IPS-NIHi7 (cell line): Measurements from ENCODE around the gene PARD3.
"Not testable (repeated sequence)": the region's sequence is repeated elsewhere in the genome, so short reads cannot be mapped to it uniquely, and the experiment has no call there.

Experiments used
- DNase-seq: peaks from one replicate; pipeline ENCODE4 v3.0.0; 2012; ENCODE audit warnings: mixed read lengths; ENCODE audit errors: extremely low spot score

Gene PARD3

DNA sequence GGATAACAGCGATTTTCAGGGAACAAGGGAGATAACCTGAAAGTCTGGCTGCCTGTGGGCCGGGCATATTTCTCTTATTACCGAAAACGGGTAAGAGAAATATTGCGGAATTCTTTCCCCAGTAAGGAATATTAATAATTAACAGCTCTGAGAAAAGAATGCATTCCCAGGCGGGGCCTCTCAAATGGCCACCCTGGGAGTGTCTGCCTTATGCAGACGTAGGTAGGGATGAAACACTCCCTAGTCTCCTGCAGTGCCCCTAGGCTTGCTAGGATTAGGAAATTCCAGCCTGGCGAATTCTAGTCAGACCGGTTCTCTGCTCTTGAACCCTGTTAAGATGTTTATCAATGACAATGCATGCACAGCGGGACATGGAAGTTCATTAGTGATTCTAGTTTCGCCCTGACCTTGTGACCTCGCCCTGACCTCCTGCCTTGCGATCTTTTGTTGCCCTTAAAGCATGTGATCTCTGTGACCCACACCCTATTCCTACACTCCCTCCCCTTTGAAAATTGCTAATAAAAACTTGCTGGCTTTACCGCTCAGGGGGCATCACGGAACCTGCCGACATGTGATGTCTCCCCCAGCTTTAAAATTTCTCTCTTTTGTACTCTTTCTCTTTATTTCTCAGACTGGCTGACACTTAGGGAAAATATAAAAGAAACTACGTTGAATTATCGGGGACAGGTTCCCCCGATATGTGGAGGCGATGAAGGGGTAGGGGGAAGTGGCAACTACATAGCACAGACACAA is 387.8 kb downstream of the PARD3 start:
- not testable (repeated sequence) for DNase-seq

DNA sequence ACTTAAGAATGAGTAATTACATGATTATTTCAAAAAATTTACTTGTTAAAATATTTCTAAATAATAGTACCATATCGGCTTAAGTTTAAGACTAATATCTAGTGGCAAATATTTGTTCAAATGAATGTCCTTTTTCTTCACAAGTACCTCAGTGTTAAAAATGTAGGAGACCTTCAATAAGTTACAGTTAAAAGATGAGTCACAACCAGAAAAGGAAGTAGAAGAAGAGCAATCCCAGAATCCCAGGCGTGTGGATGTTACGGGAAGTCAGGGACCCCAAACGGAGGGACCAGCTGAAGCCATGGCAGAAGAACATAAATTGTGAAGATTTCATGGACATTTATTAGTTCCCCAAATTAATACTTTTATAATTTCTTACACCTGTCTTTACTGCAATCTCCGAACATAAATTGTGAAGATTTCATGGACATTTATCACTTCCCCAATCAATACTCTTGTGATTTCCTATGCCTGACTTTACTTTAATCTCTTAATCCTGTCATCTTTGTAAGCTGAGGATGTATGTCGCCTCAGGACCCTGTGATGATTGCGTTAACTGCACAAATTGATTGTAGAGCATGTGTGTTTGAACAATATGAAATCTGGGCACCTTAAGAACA is 388.4 kb downstream of the PARD3 start:
- DNase-seq = not testable (repeated sequence)

DNA sequence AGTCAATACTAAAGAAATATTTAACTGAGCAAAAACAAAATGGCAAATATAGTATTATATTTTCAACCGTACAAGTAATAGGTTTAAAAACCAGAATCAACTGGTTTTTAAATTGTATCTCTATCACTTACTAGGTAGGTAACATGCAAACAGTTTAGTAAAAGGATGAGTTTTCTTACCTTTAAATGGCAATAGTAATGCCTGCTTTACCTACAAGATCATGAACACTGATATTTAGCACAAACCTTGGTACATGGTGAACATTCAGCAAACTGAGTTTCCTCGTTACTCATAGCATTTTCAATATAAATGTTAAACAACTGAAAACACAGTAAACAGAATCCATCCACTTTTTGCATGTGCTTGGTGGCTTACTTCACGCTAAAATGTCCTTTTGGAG is 389.1 kb downstream of the PARD3 start:
- no peak for DNase-seq

DNA sequence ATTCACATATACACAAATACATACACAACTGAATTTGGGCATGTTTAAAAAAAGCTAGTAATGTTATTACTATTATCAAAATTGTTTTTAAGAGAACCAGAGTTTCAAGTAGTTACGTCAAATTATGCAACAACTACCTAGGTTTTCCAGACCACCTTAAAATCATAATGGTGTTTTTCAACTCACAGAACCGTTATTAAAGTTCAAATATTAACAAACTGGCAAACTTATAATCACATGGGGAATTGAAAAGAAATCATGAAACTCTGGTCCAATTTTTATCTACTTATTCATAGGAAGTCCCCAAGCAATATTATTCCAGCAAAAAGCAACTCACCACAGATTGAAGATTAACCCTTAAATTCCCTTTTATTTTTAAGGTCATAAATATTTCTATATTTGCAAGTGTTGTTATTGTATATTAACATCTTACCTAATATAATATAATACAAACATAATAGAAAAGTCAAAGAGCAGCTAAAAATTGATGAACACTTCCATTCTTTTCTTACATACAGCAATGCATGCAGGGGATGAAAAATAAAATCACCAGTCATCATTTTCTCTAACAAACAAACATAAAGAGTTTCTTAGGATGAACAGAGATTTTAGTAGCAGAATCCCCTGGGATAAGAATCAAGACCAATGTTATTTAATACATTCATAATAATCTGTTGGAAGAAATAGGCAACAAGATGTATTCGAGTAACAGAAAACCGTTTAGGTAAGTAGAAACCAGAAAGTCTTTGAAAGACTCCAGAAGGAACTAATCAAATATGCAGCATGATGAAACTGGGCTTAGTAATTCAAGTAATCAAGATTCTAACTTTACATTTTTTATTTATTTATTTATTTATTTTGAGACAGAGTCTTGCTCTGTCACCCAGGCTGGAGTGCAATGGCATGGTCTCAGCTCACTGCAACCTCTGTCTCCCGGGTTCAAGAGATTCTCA is 391.1 kb downstream of the PARD3 start:
- DNase-seq = no peak

DNA sequence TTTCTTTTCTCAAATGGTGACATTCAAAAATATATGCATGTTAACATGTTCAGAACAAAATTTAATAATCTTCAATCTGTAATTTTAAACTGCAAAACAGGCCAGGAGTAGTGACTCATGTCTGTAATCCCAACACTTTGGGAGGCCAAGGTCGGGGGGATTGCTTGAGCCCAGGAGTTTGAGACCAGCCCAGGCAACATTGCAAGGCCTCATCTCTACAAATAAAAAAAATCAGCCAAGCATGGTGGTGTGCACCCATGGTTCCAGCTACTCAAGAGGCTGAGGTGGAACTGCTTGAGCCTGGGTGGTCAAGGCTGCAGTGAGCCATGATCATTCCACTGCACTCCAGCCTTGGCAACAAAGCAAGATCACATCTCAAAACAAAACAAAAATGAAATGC is 394.3 kb downstream of the PARD3 start:
- DNase-seq = no peak

DNA sequence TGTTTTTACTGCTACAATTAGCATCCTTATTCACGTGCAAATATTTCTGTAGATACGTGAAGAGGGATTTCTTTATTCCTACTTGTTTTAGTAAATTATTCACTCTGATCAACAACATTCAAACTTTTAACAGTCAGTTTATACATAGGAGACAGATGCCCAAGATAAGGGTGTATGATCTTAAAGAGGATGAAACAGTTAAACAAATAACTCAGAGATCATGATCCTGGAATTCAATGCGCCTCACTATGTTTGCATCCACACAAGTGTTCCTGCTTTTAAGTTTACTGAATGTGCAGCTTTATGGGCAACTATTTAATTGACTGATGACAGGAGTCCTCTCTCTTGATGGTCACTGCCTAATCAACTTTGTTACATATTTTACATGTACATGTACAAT is 394.8 kb downstream of the PARD3 start:
- DNase-seq = no peak

DNA sequence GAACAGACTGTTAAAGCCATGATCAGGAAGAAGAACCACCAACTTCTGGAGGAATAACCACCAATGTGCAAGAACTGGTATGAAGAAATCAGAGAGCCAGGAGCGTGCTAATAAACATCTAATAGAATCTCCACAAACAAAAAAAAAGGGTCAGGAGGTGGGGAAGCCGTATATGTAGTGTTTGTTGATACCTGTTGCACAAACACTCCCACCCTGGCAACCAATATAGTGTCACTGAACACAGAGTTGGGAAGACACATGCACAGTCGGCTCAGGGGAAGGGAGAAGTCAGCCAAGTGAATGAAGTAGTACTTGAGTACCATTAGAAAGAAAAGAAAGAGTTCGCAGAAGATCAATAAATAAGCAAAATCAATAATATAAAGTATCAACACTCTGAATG is 400.1 kb downstream of the PARD3 start:
- no peak for DNase-seq

DNA sequence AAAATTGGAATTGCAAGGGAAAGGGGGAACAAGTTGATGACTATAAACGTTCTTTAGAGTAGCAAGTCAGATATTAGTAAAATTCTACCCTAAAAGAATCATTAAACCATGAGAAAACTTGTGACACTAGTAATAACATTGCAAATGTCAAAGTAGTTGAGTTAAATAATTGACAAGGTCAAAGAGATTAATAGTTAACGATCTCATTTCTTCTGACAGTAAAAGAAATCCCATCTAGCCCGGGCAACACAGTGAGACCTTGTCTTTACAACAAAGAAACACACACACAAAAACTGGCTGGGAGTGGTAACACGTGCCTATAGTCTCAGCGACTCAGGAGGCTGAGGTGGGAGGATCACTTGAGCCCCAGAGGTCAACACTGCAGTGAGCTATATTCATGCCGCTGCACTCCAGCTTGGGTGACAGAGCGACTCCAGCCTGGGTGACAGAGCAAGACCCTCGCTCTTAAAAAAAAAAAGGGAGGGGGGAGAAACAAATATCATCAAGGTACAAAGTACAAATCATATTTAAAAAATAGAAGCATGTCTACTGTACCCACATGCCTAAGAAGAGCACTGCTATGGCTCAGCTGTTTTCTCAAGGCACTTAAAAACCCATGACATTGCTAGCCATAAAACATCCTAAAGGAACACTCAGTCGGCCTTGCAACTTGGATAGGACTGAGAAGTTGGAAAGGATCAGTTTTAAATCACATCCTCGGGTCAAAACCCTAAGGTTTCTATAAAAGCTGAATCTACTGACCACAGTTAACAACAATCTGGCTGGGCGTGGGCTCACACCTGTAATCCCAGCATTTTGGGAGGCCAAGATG is 401.1 kb downstream of the PARD3 start:
- no peak for DNase-seq

DNA sequence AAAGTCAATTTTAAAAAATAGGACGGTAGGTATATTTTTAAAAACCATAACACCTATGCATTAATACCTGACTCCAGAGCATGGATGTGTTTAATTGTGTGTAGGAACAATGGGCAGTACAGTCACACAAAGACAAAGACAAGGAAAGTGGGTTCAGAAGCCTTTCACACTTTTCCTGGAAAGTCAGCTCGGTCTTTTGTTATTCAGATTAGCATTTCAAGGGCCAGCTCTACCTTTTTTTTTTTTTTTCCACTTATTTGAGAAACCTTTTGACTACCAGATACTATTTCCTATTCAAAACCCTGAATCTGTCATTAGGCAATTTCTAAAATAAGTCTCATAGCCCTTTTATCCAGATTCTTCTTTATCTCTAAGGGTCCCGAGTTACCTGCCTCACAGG is 401.9 kb downstream of the PARD3 start:
- peak; percentile 22 for DNase-seq

DNA sequence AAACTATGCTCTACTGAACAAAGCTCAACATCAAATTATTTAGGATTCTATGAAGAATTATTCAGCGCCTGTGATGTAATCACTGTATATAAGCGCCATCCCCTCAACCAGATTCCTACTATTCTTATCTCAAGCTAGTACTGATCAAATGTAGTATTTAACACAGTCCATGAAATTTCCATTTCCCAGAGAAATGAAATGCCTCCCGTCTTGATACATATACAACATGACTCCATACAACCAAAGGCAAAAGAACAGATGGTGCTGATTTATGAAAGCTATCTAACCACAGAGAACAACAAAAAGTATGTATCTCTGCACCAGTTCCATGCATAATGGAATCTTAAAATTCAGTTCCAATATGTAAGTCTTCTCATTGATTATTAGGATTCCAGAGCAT is 406.1 kb downstream of the PARD3 start:
- no peak for DNase-seq

DNA sequence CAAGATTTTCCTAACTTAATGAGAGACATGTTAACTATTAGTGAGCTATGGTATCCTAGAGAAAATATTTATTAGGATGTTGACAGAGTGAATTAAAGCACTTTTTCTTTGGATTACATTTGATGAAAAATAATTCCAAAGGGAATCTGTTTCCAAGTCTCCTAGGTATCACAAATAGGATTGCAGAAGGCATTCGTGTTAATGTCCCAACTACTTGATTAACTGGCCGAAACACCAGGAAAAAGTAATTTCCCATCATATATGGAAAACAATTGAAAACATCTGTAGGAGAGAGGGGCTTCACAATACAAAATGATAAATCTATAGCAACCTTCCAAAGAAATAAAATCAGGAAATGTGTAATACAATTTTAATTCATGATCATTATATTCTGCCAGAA is 406.7 kb downstream of the PARD3 start:
- DNase-seq = no peak

DNA sequence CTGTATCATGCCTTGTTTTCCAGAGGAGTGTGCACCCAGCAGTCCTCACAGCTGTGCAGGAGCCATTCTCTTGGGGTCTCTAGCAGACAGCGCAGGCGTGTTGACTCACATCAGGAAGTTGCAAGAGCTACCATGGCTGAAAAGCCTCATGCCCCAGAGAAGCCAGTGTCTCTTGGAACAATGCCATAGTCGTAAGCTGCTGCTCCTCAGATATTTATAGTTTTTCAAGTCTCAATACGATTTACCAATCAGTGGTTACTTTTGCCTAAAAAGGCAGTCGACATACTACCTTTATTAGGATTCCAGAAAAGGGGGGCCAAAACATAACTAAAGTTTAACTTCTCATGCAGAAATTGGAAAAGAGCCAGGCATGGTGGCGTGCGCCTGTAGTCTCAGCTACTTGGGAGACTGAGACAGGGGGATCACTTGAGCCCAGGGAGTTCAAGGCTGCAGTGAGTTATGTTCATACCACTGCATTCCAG is 407.7 kb downstream of the PARD3 start:
- no peak for DNase-seq

DNA sequence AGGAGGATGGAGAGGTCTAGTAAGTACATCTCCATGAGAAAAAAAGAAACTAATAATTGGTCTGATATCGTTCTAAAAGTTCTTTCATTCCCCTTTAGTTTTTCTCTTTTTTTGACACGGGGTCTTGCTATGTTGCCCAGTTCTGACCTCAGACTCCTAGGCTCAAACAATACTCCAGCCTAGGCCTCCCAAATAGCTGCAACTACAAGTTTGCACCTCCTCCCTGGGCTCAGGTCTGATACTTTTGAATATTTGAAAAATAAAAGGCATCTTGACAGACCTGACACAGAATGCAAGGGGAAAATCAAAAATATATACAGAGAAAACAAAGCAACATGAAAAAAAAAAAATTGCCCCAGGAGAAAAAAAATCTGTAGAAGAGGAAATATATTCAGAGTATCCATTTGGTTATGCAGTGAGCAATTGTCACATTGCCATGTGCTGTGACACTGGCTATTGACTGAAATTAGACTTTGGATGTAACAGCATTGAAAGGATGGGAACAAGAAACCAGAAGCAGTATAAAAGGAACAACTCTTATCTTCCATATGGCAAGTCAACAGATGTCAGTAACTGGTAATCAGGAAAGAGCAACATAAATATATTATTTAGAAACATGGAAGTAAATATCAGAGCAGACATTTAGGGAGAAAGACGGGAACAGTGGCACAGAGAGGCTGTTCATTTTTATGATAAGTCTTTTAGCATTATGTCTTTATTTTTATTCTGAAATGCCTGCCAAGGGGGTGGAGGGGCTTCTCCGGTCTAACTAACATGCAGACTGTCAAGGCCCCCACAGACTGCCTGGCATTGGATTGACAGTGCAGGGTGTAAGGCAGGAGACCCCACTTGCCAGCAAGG is 408.4 kb downstream of the PARD3 start:
- no peak for DNase-seq

DNA sequence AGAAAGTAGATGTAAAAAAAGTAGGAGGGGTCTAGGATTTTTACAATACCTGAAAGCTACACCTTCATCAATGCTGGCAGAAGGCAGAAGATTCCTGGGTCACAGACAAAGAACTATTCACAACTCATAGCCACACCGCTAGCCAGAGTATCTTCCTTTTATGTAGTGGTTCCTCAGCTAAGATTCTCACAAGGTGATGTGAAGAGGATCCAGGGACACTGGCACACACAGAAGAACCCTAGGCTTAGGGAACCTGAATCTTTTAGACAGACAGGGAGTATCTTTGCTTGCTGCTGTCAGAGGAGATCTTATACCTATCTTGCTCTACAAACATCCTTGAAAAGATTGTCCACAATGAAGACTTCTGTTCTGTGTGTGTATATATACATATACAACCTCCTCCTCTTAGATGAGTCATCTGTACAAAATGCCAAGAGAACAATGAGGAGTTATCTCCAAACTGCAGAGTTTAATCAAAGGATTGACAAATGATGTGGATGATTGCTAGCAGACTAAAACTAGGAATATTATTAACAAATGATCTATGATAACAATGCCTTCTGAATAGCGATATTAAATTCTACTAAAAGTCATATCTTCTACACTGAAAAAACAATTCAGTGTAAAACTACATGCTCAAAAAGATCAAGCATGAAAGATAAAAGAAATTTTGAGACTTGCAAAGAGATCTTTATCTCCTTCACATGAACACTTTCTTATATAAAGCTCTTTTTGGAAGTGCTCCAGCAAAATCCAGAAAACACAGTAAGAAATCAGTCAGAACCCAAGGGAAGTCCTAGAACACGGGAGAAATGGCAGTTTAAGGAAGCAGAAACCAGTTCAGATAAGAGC is 409.3 kb downstream of the PARD3 start:
- no peak for DNase-seq

DNA sequence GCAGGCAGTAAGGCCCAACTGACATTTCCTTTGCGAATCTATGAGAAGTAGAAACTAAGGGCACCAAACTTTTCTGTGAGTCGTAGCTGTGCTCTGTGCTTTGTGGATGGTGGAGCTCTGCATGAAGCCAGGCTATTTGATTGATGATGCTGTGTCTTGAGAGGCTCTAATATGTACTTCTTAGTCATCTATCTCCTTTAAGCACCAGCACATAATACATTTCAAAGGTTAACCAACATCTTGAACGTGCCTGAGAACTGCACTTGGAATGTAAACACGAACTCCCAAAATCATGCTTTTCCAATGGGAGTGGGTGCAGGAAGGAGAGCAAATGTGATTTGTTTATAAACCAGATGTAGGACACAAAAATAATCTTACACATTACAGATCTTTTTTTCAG is 411.6 kb downstream of the PARD3 start:
- DNase-seq = no peak

DNA sequence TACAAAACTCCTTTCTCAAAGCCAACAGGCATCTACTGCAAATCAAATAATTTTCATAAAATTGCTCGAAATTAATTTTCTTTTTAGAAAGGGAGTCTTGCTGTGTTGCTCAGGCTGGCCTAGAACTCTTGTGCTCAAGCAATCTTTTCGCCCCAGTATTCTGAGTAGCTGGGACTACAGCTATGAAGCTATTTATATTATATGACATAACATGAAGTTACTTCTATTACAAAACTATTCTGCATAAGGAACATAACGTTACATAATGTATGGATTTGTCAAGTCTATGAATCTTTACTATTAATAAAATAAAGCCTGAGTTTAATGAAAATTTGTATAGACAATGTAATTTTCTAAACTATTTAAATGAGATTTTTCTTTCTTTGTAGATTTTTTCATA is 415.0 kb downstream of the PARD3 start:
- DNase-seq = no peak

DNA sequence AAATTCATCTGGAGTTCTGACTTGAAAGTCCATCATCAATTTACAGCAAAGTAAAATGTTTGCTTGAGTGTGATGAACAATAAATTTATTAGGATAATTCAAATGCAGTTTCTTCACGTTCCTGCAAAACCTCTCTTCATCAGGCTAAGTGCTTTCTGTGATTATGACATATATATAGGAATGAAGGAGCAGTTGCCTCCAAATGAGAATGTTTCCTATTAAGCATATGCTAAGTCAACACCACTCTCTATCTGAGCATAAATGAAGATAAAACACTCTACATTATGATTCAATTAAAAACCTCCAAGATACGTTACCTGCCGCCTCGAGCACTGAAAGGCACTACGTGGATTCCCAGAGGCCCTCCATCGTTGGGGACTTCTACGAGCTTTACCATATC is 416.1 kb downstream of the PARD3 start:
- DNase-seq = no peak

DNA sequence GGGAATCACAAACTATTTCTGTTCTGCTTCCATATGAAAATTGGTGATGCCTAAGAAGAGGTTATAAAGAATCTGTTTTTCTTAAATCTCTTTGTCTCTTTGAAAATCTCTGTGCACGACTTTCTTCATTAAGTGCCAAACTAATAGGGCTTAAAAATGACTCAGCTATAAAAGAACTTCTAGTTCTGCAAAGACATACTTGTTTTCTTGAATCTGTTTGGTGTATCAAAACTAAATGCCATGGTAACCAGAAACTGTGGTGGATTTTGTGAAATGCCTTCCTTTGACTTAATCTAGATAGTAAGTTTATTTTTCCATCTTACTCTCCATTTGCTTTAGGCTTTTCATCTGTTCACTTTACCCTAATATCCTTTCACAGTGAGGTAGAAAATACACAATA is 417.8 kb downstream of the PARD3 start:
- no peak for DNase-seq

DNA sequence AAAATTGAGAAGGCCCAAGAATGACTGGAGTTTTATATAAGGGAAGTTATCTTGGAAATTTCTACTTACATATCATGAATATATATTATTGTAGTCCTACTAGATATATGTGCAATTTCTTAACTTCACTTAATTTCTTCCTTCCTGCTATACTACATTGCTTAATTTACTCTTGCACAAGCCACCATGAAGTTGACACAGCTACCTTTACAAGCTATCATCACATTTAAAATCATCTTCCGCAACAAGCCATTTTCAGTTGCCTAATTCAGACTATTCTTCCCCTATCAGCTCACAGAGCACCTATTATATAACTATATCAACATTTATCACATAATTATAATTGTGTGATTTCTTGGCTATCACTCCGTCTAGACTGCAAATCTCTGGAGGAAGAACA is 418.4 kb downstream of the PARD3 start:
- no peak for DNase-seq
